GM13977 (cell line): Measurements from ENCODE around the gene LAP3.
A peak's percentile ranks its signal among the peaks of the same experiment; 100 is the strongest.

Experiments
- DNase-seq: peaks from one replicate; pipeline ENCODE4 v3.0.0; 2012; ENCODE audit warnings: low spot score
- in situ Hi-C: fragments of 300-500 bp; cut with MboI; formaldehyde crosslinking; loops from one replicate; pipeline ENCODE4 v1.12.0; 2022; ENCODE audit warnings: low sequenced_read_pairs, low pct_unique_long_range_greater_than_20kb, mixed read lengths, inconsistent platforms; ENCODE audit not compliant: unreplicated experiment
- TF ChIP-seq, protein P1 (sequence below): IDR thresholded peaks from 2 replicates; pipeline ENCODE4 v1.5.1; 2012; ENCODE audit warnings: mild to moderate bottlenecking, control low read depth; ENCODE audit not compliant: insufficient read depth; ENCODE audit errors: extremely low read depth, missing control alignments

Gene LAP3

DNA sequence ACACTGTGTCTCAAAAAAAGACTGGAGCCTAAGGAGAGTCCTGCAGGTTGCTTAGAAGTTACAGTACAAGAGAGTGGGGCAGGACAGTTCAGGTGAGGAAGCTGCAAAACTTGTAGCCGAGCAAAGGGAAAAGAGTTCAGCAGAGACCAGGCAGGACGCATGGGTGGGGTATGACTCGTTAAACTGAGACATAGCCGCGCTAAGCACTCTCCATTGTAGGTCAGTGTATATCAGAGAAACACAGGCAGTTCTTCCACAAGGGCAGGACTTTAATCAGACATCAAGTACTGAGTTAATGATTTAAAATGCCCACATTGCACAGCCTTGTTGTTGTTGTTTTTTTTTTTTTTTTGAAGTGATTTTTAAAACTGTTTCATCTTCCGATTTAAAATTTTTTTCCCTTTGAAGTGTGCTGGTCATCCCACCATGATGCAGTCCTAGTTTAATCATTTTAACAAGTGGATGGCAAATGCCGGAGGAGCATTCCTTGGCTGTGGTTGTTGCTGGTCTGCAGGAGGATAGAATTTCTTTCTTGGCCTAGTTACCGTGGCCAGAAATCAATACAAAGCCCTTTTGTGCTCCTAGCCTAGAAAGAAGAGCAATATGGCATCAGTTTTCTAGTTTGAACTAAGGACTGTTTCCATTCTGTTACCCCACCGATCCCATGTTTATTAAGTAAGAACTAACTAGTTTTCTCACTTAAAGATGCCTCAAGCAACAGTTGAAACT, 10.3 kb downstream of the LAP3 start:
- DNase-seq = no peak
- TF ChIP-seq, protein P1, sequence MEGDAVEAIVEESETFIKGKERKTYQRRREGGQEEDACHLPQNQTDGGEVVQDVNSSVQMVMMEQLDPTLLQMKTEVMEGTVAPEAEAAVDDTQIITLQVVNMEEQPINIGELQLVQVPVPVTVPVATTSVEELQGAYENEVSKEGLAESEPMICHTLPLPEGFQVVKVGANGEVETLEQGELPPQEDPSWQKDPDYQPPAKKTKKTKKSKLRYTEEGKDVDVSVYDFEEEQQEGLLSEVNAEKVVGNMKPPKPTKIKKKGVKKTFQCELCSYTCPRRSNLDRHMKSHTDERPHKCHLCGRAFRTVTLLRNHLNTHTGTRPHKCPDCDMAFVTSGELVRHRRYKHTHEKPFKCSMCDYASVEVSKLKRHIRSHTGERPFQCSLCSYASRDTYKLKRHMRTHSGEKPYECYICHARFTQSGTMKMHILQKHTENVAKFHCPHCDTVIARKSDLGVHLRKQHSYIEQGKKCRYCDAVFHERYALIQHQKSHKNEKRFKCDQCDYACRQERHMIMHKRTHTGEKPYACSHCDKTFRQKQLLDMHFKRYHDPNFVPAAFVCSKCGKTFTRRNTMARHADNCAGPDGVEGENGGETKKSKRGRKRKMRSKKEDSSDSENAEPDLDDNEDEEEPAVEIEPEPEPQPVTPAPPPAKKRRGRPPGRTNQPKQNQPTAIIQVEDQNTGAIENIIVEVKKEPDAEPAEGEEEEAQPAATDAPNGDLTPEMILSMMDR = no peak
- in situ Hi-C loops = no loop called here

DNA sequence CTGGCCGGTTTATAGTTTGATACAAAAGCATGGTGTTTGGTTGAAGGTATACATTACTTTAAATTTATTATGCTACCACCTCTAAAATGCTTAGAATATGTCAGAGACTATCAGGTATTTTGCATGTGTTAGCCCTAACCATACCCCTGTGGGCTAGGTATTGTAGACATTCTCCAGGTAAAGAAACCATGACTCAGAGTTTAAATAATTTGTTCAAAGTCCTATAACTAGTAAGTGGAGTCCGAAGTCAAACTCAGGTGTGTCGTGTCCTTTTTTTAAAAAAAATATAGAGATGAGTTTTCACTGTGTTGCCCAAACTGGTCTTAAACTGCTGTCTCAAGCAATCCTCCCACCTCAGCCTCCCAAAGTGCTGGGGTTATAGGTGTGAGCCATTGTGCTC, 12.4 kb downstream of the LAP3 start:
- in situ Hi-C loops = no loop called here
- DNase-seq = no peak
- TF ChIP-seq, protein P1 = no peak

DNA sequence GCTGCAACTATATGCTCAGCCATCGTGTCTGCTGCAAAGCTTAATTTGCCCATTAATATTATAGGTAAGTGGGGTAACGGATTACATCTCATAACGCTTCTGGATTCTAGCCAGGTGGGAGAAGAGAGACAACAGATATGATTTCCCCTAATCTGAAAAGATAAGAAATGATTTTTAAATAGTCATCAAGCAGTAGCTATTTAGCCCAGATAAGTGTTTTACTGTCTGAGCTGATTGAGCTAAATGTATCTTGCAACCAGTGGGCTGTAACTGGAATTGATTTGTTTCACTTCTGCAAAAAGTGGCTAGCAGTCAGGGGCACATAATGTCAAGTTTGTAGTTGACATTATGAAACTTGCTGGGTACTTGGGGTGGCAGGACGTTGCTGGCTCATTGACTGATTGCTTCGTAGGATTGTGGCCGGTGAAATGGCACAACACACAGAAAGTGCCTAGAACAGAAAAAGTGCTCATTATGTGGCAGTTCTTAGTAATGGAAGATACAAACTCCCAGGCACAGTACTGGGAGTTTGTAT, 18.5 kb downstream of the LAP3 start:
- TF ChIP-seq, protein P1 = no peak
- in situ Hi-C loops = no loop called here
- peak; percentile 42 for DNase-seq

DNA sequence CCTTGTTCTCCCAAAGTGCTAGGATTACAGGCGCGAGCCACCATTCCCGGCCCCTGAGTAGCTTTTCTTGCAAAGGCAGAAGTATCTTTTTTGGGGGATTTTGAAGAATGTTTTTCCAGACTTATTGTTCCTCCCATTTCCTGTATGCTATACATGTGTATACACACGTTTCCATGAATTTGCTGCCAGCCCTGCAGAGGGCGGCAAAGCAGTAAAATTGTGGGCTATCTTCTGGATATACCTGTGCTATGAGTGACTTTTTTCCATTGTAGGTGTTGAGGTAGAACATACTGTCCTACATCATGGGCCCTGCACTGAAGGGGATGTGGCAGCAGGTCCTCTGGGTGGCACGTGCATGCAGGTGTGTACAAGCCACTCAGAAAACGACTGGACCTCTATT, 20.5 kb downstream of the LAP3 start:
- in situ Hi-C loops = no loop called here
- DNase-seq = no peak
- TF ChIP-seq, protein P1 = no peak

- no peak for DNase-seq
- in situ Hi-C loops = no loop called here
- TF ChIP-seq, protein P1 = no peak
Observed at GRCh38 chr4:17599826-17600225, 22.8 kb downstream of the LAP3 start.

DNA sequence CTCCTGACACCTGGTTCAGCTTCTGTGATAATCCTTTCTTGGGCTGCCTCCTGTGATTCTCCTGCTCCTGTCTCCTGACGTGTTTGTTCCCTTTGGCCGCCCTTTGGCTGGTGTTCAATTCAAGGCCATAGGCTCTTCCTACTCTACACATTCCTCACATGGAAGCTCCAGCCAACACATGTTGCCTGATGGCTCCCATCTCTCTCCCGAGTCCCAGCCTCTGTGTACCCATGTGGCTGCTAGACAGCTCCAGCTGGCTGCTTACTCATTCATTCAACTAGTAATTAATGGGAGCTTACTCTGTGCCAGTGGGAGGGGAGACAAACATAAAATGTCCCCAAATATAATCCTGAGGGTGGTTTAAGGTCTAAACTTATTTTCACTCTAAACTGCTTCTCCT, 28.2 kb downstream of the LAP3 start:
- TF ChIP-seq, protein P1 = no peak
- in situ Hi-C loops = no loop called here
- DNase-seq = no peak
